Activated CD4-positive, alpha-beta T cell treated with anti-CD3 and anti-CD28 coated beads, Interleukin-2, Interleukin-4, amounts not matched to agents 100 ng/mL and 50 ng/mL, durations not matched to agents 16 hours and 8 hours (primary cell): ENCODE measurements around the gene MMP28.

Experiments
- DNase-seq: peaks from one replicate; pipeline ENCODE4 v3.0.0-alpha.2; 2020; ENCODE audit warnings: low spot score

MMP28 gene

GRCh38 chr17:35742896-35743477 lies 52.5 kb downstream of the MMP28 start:
- DNase-seq: no peak

DNA sequence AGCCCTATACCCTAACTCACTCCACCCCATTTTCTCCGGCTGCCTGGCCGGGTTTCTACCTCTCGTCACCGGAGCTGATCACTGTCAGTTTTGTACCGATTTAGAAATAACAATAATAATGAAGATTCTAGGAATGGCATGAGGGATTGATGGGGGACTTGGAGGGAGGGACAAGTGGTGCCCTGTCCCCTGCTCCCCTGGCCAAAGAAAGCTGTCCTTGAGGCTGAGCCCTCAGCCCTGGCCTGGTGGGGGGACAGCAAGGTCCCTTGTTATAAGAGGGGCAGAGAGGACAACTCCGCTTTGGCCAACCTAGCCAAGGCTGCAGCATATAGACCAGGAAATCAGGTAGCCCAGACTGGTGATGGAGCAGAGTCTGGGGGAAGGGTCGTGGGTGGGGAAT lies 52.9 kb downstream of the MMP28 start:
- no peak for DNase-seq

GRCh38 chr17:35740997-35741931 lies 54.2 kb downstream of the MMP28 start:
- DNase-seq: peak; percentile 9

DNA sequence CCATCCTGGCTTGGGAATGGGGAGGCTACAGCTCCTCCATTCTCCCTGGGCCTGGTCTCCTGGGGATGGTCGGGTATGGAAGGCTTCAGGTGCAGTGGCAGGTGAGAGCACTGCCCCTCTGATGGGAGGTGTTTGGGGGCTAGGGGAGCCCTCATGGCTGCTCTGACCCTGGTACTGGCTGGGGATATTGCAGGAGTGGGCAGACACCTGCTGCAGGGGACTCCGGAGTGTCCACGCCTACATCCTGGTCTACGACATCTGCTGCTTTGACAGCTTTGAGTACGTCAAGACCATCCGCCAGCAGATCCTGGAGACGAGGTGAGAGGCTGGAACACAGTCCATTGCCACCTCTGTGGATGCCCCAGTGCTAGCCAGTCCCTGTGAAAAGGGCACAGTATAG lies 55.2 kb downstream of the MMP28 start:
- no peak for DNase-seq

DNA sequence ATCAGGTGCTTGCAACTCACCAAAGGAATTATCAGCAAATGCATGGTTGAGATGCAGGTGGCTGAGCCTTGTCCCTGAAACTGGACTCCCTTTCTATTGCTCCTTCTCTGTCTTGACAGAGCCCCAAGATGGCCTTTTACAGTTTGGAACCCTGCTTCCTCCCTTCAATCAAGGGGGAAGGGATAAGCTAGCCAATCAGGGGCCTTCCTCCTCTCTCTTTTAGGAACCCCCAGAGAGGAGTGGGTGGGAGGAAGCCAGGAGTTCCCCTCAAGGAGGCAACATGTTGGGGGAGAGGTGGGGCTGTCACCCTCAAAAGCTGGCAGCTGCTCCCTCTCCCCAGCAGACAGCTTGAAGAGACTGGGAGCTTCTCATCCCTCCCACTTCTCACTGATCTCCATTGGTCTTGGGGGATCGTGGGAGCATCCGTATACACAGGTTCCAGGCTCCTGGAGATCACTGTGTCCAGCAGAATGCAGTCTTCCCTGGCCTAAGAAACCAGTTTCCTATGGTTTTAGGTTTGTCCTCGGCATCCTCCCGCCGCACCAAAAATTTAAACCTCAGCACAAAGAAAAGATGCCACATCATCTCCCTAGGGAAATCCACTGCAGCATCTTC lies 56.8 kb downstream of the MMP28 start:
- DNase-seq: no peak

GRCh38 chr17:35736236-35736635 lies 59.2 kb downstream of the MMP28 start:
- no peak for DNase-seq

- DNase-seq: no peak
Measured at GRCh38 chr17:35735036-35735805, 60.2 kb downstream of the MMP28 start.

GRCh38 chr17:35734396-35734795 lies 61.0 kb downstream of the MMP28 start:
- no peak for DNase-seq

- DNase-seq: no peak
Measured at GRCh38 chr17:35733366-35733765, 62.1 kb downstream of the MMP28 start.

GRCh38 chr17:35732806-35733136 lies 62.7 kb downstream of the MMP28 start:
- no peak for DNase-seq

- DNase-seq: no peak
Measured at GRCh38 chr17:35731917-35732805, 63.3 kb downstream of the MMP28 start.

DNA sequence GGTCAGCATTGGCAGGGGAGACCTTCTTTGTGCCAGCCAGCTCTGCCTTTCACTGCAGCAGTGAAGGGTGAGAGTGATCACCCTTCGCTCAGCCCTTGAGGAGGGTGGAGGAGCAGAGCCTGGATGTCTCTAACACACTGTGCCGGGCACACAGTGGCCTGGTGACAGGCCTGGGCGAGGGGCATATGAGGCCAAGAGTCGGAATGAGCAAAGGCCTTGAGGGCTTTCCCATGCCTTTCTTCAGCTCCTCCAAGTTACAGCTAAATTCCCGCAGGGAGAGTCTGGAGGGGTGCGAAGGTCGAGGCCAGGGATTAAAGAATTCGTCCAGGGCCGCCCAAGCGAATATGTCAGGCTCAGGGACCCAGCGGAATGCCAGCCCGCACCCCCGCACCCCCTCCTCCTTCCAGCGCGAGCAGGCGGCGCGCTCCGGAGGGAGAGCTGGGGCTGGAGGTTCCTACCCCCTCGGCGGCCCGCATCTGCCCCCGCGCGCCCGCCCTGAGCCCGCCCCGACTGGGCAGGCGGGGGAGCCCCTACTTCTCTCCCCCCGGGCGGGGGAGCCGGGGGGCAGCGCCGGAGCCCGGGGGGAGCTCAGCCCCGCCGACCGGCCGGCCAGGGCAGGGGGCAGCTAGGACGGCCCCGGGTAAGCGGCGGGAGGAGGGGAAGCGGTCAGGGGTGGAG lies 64.1 kb downstream of the MMP28 start, which contains the start of gene RASL10B:
RASL10B (plus strand) TSS at position 401 of the 678 bp plus-strand sequence. CDS start 3,546 bp downstream, outside the sequence.
- no peak for DNase-seq

- DNase-seq: no peak
Measured at GRCh38 chr17:35730400-35731005, 64.9 kb downstream of the MMP28 start.

DNA sequence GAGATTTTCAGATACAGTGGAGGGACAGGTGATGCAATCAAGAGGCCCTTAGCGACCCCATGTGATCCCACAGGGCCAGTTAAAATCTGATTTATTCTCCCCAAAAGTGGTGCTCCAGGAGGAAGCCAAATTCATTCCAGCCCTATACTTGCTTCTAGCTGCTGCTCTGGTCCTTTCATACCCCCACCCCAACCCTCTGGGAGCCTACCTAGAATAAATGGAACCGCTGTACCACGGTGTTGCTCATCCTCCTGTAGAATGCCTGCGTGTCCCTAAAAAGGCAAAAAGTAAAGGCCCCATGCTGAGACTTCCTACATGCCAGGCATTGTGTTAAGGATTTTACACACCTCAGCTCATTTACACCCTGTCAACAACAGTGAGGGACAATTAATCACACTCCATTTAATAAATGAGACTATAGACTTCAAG lies 66.0 kb downstream of the MMP28 start:
- no peak for DNase-seq

GRCh38 chr17:35728551-35728950 lies 66.9 kb downstream of the MMP28 start:
- no peak for DNase-seq

DNA sequence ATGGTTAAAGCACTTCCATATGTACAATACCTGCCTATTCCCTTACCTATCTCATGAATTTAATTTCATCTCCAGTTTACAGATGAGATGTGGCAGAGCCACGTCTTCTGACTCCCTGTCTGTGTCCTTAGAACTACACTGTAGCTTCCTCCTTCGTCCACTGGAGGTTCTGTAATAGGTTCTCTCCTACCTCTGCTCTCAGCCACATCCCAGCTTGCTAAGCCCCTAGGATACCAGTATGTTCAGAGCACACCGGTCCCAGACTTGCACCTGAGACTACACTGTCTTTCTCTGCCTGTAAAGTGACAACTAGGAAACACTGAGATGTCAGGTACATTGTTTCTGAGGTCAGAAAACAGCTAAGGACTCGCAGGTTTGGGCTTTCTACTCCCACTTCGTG lies 67.8 kb downstream of the MMP28 start:
- no peak for DNase-seq

- DNase-seq: no peak
Measured at GRCh38 chr17:35726953-35727460, 68.4 kb downstream of the MMP28 start.

GRCh38 chr17:35726127-35726952 lies 69.1 kb downstream of the MMP28 start:
- no peak for DNase-seq

GRCh38 chr17:35725802-35726126 lies 69.7 kb downstream of the MMP28 start:
- no peak for DNase-seq
